Endothelial cell (in vitro differentiated cells): Measurements from ENCODE around the gene MOCS1. TPM values are rescaled to one million over a fixed set of nuclear protein-coding genes. Genes with fewer than 3 reads are reported as not detected.
A peak's percentile ranks its signal among the peaks of the same experiment; 100 is the strongest.

Experiments used
- DNase-seq: peaks from one replicate; pipeline ENCODE4 v3.0.0; 2021; ENCODE audit warnings: low spot score
- H3K27ac Mint-ChIP-seq: one replicate; pipeline ENCODE4 v1.8.0; 2021; ENCODE audit warnings: mixed read lengths, inconsistent platforms; ENCODE audit not compliant: unreplicated experiment
- H3K27me3 Mint-ChIP-seq: one replicate; pipeline ENCODE4 v1.8.0; 2021; ENCODE audit warnings: mild to moderate bottlenecking, moderate library complexity, mixed read lengths, inconsistent platforms; ENCODE audit not compliant: unreplicated experiment
- H3K36me3 Mint-ChIP-seq: one replicate; pipeline ENCODE4 v1.8.0; 2021; ENCODE audit warnings: mild to moderate bottlenecking, low read depth, mixed read lengths, inconsistent platforms; ENCODE audit not compliant: unreplicated experiment
- H3K4me1 Mint-ChIP-seq: one replicate; pipeline ENCODE4 v1.8.0; 2021; ENCODE audit warnings: mild to moderate bottlenecking, mixed read lengths, inconsistent platforms; ENCODE audit not compliant: unreplicated experiment
- H3K4me3 Mint-ChIP-seq: one replicate; pipeline ENCODE4 v1.8.0; 2021; ENCODE audit warnings: mild to moderate bottlenecking, mixed read lengths, inconsistent platforms; ENCODE audit not compliant: unreplicated experiment
- H3K9me3 Mint-ChIP-seq: one replicate; pipeline ENCODE4 v1.8.0; 2021; ENCODE audit warnings: mixed read lengths, inconsistent platforms; ENCODE audit not compliant: unreplicated experiment
- CTCF ChIP-seq: fragments of 200-600 bp; sonication (generic); IDR thresholded peaks from one replicate; pipeline ENCODE4 v1.5.0; 2021; ENCODE audit warnings: antibody characterized with exemption; ENCODE audit not compliant: unreplicated experiment
- total RNA-seq: library from RNA; stranded (reverse); fragmentation: NEBNext Ultra II Directional; extraction: Animal tissue kit (Norgen Biotek cat#: 25700); gene quantifications from one replicate; pipeline ENCODE4 v1.2.1, GENCODE V29; 2021; ENCODE audit not compliant: unreplicated experiment

The MOCS1 gene
- total RNA-seq, 1 donor from 2014 or later = 15.8 TPM

DNA sequence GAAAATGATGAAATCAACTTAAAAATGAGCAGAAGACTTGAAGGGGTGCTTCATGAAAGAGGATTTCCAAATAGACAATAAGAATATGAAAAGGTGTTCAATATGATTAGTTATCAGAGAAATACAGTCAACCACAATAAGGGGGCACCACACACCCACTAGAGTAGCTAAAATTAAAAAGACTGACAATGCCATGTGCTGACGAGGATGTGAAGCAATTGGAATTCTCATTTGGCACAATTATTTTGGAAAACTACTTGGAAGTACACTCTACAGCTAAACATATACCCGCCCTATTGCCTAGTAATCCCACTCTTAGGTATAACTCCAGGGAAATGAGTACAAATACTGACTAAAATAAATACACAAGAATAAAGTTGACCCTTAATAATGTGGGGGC lies 45.0 kb downstream of the MOCS1 start:
- peaks cover 12% of the 10 kb centered on the region for H3K27me3 Mint-ChIP-seq
- no peak overlapping the region for H3K4me3 Mint-ChIP-seq
- DNase-seq = no peak
- H3K9me3 Mint-ChIP-seq = no peaks in the 10 kb centered on the region
- no peak overlapping the region for H3K27ac Mint-ChIP-seq
- no peaks in the 10 kb centered on the region for H3K4me1 Mint-ChIP-seq
- TF ChIP-seq CTCF = no peak
- no peaks in the 10 kb centered on the region for H3K36me3 Mint-ChIP-seq

DNA sequence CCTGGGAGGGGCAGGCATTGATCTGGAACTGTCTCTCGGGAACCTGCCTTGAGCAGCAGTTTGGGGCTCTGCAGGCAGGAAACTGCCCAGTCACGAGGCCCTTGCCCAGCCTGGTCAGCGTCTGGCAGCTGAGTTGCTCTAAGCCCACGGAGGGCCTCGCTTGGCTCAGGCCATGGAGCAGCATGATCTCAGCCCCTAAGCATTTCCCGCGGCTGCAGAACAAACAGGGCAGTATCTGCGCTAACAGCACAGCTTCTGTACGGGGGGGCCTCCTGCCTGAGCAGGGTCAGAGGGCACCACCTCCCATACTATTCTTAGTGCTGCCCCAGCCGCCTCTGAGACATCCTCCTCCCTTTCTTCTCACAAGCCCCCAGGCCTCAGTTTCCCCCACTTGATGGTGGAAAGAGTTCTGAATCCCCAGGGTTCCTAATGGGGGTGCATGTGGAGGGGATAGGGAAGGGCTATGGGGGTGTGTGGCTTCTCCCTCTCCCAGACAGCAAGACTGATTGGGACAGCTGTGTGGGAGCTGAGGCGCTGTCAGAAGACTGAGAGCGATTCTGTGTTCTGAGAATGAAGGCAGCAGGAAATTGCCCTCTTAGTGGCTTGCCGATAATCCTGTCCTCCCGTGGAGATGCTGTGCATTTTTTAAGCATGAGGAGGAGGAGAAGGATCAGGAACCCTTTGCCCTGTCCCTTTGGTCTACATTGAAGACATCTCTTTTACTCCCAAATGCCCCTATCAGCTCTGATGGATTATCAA lies 46.4 kb downstream of the MOCS1 start:
- TF ChIP-seq CTCF = no peak
- no peaks in the 10 kb centered on the region for H3K36me3 Mint-ChIP-seq
- H3K4me1 Mint-ChIP-seq = no peaks in the 10 kb centered on the region
- DNase-seq = peak; percentile 34
- no peak overlapping the region for H3K4me3 Mint-ChIP-seq
- peaks cover 12% of the 10 kb centered on the region for H3K27me3 Mint-ChIP-seq
- H3K9me3 Mint-ChIP-seq = no peaks in the 10 kb centered on the region
- no peak overlapping the region for H3K27ac Mint-ChIP-seq

- DNase-seq = no peak
- Mint-ChIP-seq H3K4me3 (no peak overlapping the region), H3K9me3 (no peaks in the 10 kb centered on the region), H3K27ac (no peak overlapping the region), H3K4me1 (no peaks in the 10 kb centered on the region), H3K36me3 (no peaks in the 10 kb centered on the region), H3K27me3 (peaks cover 14% of the 10 kb centered on the region)
- TF ChIP-seq CTCF = no peak
Observed at GRCh38 chr6:39886871-39887270, 47.4 kb downstream of the MOCS1 start.

- H3K27me3 Mint-ChIP-seq = peaks cover 11% of the 10 kb centered on the region
- no peaks in the 10 kb centered on the region for H3K36me3 Mint-ChIP-seq
- no peaks in the 10 kb centered on the region for H3K4me1 Mint-ChIP-seq
- H3K4me3 Mint-ChIP-seq = no peak overlapping the region
- H3K9me3 Mint-ChIP-seq = no peaks in the 10 kb centered on the region
- no peak for TF ChIP-seq CTCF
- no peak overlapping the region for H3K27ac Mint-ChIP-seq
- DNase-seq = no peak
Observed at GRCh38 chr6:39885691-39886090, 48.6 kb downstream of the MOCS1 start.

- Mint-ChIP-seq H3K4me3 (no peak overlapping the region), H3K36me3 (no peaks in the 10 kb centered on the region), H3K27ac (no peak overlapping the region), H3K4me1 (no peaks in the 10 kb centered on the region), H3K9me3 (no peaks in the 10 kb centered on the region), H3K27me3 (peaks cover 11% of the 10 kb centered on the region)
- no peak for TF ChIP-seq CTCF
- DNase-seq = no peak
Observed at GRCh38 chr6:39884696-39885095, 49.6 kb downstream of the MOCS1 start.
